Vagina (tissue), 2 donors: Measurements from ENCODE around the gene IL9.

ENCODE experiments used
- CTCF ChIP-seq, 3 experiments: fragments of 450-650 bp in 2 of 3; fragments of 200-600 bp in 1 of 3; sonication (generic) in 1 of 3; IDR thresholded peaks; one replicate each; pipeline ENCODE4 v1.5.1; 2017 to 2019; ENCODE audit warnings: antibody characterized with exemption in 3 of 3, mild to moderate bottlenecking in 2 of 3, moderate library complexity in 2 of 3
- POLR2AphosphoS5 ChIP-seq, 2 donors: sonication (generic); formaldehyde crosslinking; IDR thresholded peaks; one replicate each; pipeline ENCODE4 v1.9.0; 2017; ENCODE audit warnings: antibody characterized with exemption in 2 of 2, mild to moderate bottlenecking in 2 of 2, low read depth in 1 of 2; ENCODE audit not compliant: insufficient read depth in 1 of 2

- TF ChIP-seq POLR2AphosphoS5 (IDR thresholded peaks at IDR 0.05; ENCODE audit: insufficient read depth in 1 of 2, low read depth in 1 of 2) (no peak), CTCF (IDR thresholded peaks at IDR 0.05) (no peak)
Observed at GRCh38 chr5:135891791-135892190, 3.9 kb downstream of the IL9 start.
